Fibroblast of peridontal ligament (primary cell): ENCODE results near the gene UQCRFS1.

Source experiments
- DNase-seq: peaks from one replicate; pipeline ENCODE4 v3.0.0-alpha.2; 2010; ENCODE audit errors: extremely low read depth

Gene UQCRFS1

DNA sequence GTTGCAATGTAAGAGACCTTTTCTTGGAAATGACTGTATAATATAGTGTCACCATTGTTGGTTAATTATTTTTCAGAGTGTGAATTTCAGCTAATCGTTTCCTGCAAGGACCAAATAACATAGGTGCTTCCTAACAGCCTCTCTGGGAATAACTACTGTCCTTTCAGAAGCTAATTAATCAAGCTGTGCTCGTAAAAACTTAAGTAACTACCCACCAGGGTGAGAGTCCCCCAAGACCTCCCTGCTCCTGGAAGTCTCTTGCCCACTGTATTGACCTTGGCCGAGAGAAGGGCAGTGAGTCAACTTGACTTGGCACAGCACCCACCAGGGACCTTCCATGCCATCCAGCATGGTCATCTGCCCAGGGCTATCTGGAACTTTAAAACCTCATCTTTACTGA lies 50.3 kb downstream of the UQCRFS1 start:
- no peak for DNase-seq

DNA sequence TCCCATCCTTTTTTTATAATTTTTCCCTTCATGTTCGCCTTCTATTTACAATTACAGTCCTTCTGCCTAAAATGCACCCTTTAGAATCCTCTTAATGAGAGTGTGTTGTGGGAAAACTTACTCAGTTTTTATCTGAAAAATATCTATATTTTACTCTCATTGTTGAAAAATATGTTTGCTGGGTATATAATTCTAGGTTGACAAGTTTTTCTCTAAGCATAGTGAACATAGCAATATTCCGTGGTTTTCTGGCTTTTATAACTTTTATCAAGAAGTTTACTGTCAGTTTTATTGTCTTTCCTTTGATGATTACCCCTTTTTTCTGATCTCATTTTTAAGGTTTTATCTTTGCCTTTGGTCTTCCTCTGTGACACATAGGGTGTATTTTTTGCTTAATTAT lies 57.3 kb downstream of the UQCRFS1 start:
- DNase-seq = no peak
